NCI-H748 (cell line): Measurements from ENCODE around the gene KMT2C.
A peak's percentile ranks its signal among the peaks of the same experiment; 100 is the strongest.

Experiments used
- DNase-seq: peaks from one replicate; lab custom pipeline; 2025; ENCODE audit not compliant: unreplicated experiment; lab: John Stamatoyannopoulos, UW

The KMT2C gene

DNA sequence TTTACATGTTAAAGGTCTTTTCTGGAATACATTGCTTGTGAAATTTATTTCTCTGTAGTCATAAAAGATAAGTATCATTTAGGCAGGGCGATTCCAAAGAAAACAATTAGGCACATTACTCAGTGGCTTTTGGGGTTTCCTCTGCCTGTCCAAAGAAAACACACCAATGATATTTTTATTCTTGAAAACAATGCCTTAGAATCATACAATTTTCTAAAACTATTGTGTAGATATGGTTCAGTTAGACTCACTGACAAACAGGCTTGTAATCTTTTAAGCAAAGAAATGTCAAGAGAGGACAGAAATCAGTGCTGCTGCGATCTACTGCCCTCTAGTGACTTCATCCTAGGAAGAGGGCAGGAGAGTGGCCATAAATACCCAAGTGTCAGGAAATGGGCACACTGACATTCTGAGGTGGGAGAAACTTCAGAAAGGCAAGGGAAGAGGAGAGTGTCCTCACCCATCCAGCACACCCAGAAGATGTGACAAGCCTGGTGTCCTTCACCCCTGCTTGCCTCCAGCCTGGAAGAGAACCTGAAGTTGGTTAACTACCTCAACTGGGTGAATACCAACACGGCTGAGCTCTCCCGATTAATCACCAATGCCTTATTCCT, 289.8 kb downstream of the KMT2C start:
- DNase-seq, result peak; percentile 19

DNA sequence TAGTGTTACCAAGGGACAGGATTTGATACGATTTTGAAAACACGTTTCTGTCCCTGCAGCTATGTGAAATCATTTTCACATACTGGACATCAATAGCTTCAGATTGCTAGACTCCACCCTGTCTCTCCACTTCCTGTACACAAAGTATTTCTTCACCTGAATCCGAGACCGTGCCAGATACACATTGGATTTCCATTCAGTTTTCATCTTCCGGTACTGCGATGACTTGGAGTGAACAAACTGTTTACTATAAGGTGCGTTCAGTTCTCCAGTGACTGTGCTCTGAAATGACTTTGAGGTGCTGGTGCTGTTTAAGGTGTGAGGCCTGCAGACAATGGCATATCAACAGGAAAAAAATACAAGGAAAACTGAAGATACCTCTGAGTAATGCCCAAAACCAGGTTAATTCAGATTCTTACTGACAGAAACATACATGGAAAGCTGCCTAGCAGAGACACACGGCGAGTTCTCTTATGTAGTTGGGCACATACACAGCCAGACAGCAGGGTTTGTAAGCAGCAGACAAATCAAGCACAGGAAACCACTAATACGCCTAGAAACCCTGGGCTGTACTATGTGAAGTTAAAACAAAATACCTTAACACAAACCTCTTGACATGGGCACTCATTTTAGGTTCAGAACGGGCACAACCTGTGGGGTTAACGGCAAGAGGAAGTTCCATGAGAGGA, 291.1 kb downstream of the KMT2C start:
- DNase-seq, result no peak

DNA sequence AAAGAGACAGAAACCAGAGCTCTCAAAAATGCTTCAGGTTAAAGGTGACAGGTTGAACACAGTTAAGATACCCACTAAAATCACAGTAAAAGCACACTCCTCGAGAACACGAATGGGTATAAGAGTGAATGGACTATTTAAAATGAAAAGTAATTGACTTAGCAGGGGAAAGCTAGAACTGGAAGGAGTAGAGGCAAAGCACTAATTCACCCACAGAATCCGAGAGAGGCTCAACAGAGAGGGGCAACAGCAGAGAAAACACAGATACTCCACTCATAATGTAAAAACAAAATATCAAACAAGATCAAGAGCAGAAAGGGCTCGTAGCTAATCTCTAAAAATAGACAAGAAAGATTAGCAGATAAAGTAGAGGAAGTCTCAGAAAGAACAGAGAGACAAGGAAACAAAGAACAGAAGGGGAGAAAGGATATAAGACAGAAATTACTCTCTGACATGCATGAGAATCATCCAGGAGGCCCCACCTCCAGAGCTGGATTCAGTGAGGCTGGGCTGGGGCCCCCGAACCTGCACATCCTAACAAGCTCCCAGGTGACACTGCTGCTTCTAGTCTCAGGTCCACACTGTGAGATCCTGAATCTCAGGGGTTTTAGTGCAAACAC, 292.7 kb downstream of the KMT2C start:
- DNase-seq, result no peak

DNA sequence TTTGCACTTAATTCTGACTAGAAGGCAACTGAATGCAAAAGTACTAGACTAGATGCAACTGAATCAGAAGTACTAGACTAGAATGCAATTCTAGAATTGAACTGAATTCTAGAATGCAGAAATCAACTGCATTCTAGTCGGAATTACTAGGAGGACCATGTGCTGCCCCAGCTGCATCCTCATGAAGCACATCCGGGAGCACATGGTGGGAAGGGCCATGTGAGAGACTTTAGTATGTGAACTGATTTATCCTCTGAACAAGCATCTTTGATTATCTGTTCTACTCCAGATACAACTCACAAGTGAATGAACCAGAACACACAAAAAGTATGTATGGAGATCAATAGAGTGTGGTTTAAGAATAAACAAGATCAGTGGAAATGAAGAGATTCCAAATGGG, 295.2 kb downstream of the KMT2C start:
- no peak for DNase-seq

DNA sequence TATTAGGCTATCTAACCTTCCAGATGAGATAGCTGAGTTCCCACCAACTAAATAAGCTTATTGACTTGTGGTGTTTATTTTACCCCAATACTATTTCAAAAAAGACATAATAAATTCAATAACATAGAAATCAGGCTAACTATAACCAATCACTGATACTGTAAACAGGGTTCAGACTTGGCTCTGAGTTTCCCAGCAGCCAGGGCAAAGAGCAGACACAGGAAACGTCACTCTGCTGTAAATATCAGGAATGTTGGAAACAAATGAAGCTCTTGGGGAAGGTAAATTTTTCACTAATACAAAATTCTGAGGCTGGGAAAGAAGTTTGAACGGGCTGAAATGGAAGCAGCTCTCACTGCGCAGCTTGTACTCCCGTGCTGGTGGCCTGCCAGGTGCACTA, 295.7 kb downstream of the KMT2C start:
- no peak for DNase-seq

DNA sequence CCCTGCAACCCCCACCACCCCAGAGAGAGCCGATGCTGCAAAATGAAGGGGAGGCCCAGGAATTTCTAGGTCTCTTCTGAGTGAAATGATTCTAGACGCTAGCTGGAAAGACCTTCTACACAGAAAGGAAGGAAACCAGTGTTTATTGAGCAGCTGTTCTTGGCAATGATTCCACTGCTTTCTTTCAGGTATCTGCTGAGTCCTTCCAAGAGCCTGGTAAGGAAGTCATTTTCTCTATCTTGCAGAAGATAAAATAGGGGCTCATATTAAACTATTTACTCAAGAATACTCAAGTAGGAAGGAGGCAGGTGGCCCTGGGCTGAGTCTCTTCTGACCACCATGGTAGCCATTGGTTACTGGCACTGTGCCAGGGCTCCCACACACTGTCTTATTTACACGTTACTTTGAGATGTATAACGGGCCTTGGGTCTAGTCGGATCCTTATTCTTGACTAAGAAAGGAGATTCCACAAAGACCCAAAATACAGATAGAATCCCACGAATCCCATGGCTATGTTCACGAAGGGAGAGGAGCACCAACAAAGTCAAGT, 298.3 kb downstream of the KMT2C start:
- DNase-seq, result peak; percentile 36

DNA sequence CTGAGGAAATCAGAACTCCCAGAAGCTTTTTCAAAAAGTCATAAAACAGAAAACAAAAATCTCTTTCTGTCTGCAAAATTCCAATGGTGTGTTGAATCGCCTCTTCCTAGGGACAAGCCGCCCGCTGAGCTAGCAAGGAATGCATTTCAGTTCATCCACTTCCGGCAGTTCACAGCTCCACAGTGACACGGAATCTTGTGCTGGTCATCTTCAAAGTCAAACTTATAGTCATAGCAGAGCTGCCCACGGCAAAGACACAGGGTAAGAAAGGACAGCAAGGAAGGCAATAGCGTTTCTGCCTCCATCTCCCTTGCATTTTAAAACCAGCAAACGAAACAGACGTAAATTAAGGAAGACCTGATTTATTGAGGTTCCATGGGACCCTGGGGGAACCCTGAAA, 299.1 kb downstream of the KMT2C start:
- DNase-seq, result no peak

DNA sequence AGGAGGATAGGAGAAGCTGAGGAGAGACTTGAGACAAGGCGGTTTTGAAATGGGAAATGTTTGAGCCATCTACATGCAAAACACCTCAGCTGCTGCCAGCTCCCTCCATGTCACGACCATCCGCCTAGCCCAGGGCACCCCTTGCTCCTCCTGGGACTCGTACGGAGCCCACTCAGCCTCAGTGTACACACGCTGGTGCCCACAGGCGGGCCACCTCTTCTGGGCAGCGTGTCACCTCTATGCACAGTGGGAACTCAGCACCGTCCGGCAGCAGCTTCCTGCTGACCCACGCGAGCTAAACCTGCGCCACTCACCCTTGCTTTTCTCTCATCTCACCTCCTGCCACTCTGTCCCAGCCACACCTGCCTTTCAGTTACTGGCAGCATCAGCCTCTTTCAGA, 302.0 kb downstream of the KMT2C start:
- DNase-seq, result no peak

DNA sequence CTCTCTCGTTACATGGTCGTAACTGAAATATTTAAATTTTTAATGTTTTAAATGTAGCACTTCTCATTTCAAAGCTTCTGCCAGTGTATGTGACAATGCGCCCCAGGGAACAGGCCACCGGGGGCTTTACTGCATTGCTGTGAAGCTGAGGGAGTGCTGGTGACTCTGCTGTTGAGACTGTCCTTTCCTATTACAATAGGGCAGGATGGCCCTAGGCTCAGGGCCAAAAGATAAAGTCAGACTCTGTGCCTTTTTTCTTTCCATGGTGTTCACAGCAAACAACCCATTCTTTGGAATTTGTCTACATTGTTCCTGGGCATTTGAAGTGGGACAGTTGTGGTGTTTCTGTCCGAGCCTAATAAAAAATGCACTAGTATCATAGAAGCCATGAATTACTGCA, 303.0 kb downstream of the KMT2C start:
- no peak for DNase-seq

DNA sequence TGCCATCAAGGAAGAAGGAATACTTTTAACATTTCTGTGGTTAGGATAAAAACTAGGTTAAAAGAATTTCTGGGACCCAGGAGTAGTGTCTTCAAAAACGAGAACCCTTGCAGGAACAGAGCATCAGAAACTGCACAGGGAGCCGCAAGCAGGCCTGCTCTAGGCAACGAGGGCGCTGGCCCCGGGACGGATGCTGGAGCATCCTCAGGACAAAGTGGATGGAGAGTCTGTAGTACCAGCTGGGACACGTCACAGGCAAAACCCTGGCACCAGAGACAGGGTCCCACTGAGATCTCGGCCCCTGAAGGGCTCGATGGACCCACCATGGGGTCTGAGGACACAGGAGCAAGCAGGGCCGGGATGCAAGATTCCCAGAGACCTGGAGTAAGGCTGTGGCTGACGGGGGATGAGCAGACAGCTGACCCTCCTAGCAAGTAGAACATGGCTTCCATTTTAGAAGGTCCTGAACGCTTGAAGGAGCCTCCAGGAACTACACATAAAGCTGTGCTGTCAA, 303.8 kb downstream of the KMT2C start:
- DNase-seq, result no peak

DNA sequence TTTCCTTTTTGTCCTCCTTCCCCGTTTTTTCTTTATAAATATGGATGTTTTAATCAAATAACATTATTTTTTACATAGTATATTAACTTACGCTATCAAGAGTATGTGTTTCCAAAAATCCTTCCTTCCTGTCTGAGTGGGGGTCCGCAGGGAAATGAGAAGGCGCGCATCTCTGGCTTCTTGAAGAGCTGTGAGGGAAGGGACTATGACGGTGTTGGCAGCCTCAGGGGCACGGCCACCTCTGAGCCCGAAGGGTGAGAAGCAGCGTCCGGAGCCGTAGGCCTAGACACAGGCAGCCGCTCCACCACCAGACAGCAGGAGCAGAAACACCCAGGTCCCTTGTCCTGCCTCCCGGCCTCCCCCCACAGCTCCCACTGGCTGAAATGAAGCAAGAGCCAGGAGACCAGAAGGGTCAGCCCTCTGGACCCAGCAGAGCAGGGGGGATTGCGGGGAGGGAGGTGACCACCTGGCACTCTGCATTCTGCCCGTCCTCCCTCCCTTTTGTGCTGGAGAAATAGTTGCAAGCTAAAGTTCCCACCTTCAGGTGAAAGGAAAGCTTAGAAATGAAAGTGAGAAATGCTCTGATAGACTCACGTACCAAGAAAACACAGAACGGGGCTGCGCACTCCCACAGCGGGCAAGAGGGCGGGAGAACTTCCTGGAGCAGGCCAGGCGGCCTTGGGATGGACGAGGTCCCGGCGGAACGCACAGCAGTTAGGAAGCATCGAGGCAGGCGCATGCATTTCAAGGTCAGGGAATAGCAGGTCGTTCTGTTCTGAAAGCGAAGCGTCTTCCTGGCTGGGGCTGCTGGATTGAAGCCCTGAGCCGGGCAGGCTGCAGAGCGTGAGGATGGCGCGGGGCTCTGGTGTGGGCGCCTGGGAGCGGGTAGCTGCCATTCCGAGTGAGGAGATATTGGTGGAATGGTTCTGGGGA, 304.9 kb downstream of the KMT2C start:
- DNase-seq, result no peak

DNA sequence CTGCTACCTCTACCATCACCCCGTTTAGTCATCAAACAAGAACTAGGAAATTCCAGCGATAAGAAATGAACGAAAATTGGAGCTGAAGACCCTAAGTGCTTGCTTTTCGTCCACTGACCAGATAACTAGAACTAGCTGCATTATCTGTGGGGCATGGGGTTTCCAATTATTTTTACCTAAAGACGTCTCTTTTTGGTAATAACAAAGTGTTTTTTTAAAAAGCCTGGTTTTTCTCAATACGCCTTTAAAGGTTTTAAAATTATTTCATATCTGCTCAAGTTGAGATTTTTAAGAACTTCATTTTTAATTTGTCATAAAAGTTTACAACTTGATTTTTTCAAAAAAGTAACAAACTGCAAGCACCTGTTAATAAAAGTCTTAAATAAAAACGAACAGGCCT, 306.1 kb downstream of the KMT2C start:
- no peak for DNase-seq

DNA sequence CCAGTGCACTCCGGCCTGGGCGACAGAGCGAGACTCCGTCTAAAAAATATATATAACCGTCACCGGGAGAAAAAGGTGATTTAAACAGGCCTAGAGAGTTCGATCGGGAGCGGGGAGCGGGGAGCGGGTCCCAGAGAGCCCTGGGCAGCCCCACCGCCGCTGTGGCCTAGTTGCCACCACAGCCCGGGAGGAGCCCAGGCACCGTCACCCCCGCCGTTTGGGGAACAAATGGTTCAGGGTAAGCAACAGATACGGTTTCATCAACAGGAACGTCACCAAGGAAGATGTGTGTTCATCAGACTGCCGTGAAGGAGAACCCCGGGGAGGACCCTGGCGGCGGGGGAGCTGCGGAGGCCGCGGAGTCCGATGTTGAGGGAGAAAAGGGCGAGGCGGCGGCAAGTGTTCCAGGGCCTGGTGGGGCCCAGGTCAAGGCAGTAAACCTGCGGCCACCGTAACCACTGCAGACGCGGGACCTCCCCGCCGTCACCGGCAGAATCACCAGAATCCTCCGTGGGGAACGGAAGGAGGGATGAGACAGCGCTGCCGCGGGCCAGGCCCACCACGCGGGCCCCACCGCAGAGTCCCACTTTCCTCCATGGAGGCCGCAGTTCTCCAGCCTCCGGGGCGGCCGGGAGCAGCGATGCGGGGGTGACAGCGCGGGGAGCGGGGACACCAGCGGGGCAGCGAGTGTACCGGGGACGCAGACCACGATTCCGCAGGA, 306.9 kb downstream of the KMT2C start:
- no peak for DNase-seq

DNA sequence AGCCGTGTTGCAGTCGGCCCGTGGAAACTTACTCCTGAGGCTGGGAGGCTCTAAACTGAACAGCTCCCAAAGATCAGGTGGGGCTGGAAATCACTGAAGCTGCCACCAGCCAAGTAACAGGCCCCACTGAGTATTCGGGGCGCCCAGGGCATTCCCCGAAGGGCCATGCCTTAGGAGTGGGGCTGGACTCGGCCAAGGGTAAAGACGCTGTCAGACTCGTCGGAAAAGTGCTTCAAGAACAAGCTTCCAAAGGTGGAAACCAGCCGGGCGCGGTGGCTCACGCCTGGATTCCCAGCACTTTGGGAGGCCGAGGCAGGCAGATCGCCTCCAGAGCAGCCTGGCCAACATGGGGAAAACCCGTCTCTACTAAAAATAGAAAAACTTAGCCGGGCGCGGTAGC, 307.6 kb downstream of the KMT2C start:
- DNase-seq, result no peak

DNA sequence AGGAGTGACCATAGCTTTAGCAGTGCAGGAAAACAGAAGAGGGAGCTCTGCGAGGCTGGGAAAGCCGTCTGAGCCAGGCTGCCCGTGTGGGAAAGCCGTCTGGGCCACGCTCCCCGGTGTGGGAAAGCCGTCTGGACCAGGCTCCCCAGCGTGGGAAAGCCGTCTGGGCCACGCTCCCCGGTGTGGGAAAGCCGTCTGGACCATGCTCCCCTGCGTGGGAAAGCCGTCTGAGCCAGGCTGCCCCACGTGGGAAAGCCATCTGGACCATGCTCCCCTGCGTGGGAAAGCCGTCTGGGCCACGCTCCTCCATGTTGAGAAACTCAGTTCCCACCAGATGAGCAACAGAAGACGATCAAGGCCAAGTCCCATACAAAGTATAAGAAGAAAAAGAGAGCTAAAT, 308.6 kb downstream of the KMT2C start:
- DNase-seq, result no peak

DNA sequence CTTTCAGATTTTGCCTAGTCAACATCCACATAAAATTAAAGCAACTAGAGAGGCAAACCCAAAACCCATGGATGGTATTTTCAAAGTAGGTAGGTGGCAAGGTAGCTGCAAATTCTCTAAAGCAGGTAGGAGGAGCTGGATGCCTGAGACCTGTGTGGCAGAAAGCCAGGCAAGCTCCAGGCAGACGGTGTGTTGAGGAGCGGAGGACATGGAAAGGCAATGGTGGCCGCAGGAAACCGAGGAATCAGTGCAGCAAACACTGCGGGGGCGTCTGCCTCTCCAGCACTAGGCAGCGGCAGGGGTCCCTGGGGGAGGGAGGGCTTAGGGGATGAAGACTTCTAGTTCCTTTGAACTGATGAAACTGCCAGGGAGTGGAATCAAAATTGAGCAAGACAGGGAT, 309.1 kb downstream of the KMT2C start:
- no peak for DNase-seq

DNA sequence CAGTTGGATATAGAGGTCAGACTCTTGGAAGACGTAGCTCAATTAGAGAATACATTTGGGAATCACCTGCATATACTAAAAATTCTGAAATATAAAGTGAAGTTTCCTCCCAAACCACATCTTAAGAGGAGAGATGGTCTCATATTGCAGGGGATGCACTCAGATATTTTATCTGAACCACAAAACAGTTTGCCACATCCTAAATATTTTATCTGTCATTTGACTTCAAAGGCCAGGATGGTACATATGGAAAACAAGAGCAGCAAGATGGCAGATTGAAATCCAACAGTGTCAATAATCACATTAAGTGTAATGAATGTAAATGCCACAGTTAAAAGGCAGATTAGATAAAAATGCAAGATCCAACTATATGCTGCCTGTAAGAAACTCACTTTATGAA, 313.3 kb downstream of the KMT2C start:
- no peak for DNase-seq

DNA sequence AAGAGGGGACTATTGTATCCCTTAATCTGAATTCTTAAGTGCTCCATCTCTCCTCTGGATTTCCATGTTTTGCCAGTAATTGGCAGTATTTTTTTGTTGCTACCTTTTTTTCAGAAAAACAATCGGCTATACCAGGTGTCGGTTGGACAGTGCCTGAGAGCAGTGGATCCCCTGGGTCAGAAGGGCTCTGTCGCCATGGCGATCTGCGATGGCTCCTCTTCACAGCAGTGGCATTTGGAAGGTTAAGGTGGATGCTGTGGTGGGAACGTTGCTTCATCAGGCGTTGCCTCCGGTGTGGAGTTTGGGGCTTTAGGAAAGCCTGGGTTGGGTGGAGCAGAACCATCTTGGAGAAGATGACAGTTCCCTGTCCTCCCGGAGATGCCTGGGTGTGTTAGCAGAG, 314.4 kb downstream of the KMT2C start:
- no peak for DNase-seq

DNA sequence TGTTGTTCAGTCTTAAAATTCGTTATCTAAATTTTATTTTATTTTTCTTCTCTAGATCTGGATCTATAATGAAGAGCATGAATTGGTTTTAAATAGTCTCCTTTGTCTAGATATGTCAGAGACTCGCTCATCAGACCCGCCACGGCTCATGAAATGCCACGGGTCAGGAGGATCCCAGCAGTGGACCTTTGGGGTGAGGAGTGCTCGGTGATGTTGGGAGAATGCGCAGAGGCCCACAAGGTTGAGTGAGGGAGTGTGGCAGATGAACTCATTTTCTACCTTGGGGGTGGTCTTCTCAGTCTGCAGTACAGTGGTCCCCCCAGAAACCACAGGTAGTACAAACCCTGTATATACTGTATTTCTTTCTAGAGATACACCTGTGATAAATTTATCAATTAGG, 315.0 kb downstream of the KMT2C start:
- DNase-seq, result no peak

DNA sequence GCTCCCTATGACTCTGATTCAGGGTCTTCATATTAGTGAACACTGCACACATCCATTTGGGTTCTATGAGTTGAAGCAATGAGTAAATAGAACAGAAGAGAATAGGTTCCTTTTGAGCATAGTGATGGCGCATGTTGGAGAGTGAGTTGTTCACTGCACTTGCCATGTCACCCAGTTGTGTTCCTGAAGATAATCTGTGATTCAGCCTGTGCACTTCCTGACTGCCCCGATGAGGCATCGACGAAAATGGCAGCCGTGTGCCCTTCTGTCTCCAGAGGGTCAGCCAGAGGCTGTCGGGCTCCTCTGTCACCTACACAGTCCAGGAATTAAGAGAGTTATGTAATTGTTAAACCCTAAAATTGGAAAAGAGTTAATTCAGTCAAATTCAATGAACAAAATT, 315.6 kb downstream of the KMT2C start:
- no peak for DNase-seq
